ENCODE results near the gene NOL6.
"Not testable (repeated sequence)": the region's sequence is repeated elsewhere in the genome, so short reads cannot be mapped to it uniquely, and the experiment has no call there.

NOL6 gene

GRCh38 chr9:33472171-33472880, 1.4 kb downstream of the NOL6 start:
- DNase-seq = no peak

- DNase-seq = no peak
Measured at GRCh38 chr9:33471361-33471760, 2.4 kb downstream of the NOL6 start.

GRCh38 chr9:33469891-33470290, 3.8 kb downstream of the NOL6 start:
- DNase-seq = no peak

- DNase-seq = no peak
Measured at GRCh38 chr9:33468797-33469621, 4.7 kb downstream of the NOL6 start.

- no peak for DNase-seq
Measured at GRCh38 chr9:33468215-33468730, 5.5 kb downstream of the NOL6 start.

- no peak for DNase-seq
Measured at GRCh38 chr9:33467526-33467925, 6.2 kb downstream of the NOL6 start.

- no peak for DNase-seq
Measured at GRCh38 chr9:33466565-33467495, 6.9 kb downstream of the NOL6 start.

DNA sequence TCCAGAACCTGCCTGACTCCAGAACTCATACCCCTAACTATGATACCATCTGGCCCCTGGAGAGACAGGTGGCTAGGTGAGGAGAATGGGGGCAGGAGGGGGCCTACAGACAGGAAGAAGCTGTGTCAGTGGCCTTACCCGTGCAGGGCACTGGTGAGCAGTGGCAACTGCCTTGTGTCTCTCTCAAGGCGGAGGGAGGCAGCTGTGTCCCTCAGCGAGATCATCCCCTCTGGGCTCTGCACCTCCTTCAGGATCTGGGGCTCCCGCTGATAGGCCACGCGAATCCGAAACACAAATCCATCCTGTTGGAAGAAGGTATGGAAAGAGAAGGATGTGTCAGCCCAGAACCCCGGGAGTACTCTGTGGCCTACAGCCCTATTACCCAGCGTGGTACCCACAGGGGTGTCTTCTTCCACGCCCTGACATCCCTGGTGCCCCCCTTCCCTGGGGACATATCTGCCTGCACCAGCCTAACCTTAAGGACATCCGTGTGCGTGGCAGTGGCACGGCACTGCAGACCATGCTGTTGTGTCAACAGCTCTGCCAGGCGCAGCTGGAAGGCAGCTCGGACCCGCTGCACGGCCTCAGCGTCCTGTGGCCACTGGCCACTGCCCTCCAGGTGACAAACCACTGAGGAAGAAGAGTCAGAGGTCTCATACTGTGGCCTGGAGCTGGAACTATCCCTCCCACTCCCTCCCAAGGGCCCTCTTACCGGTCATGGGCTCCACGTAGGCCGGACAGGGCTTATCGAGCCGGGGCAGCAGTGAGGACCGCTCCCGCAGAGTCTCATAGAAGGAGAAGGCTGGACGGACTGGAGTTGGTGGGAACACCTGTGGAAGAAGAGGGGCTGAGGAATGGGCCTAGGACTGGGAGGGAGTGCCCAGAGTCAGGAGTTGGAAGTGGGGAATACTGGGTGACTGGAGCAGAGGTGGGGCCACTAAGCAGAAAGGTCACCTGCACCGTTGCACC, 7.8 kb downstream of the NOL6 start:
- no peak for DNase-seq

GRCh38 chr9:33465096-33465495, 8.6 kb downstream of the NOL6 start:
- DNase-seq = no peak

DNA sequence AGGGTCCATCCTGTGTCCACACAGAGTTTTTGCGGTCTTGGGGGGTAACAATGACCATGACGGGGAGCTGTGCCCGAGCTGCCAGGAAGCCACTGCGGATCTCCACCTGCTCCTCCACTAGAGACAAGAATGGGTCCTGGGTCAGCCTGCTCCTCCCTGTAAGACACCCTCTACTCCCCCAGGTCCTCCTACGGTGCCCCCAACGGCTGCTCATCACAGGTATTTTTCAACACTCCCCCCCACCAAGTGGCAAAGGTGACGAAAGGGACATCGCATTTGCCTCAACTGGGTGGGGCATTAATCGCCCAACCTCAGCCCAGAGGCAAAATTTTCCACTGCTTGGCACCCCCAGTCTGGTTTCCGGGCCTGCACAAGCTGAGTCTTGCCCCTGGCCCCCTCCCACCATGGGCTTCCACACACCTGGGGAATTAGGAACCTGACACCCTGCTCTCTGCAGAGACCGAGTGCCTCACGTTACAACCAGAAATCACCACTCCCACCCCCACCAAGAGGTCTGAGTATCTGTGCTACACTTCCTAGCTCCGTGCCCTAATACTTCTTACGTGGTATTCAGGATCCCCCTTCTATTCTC, 9.6 kb downstream of the NOL6 start:
- no peak for DNase-seq

DNA sequence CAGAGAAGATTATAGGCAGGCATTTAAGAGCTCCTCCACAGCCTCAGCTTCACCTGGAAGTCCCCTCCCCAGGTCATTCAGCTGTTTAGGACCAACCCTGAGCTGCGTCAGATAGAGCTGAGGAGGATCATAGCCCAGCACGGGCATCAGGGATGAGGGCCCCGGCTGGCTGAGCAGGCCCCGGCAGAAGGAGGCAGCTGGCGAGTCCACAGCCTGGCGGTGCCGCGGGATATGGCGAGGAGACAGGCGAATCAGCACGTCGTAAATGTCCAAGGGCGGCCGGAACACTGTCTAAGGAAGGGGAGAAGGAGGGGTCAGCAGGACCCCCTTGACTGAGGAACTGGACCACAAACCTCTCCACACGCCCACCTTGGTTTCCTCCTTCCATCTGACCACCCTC, 10.6 kb downstream of the NOL6 start:
- no peak for DNase-seq

GRCh38 chr9:33461492-33461891, 12.2 kb downstream of the NOL6 start:
- no peak for DNase-seq

GRCh38 chr9:33460854-33461253, 12.9 kb downstream of the NOL6 start:
- DNase-seq = no peak

GRCh38 chr9:33459115-33459514, 14.6 kb downstream of the NOL6 start:
- no peak for DNase-seq

DNA sequence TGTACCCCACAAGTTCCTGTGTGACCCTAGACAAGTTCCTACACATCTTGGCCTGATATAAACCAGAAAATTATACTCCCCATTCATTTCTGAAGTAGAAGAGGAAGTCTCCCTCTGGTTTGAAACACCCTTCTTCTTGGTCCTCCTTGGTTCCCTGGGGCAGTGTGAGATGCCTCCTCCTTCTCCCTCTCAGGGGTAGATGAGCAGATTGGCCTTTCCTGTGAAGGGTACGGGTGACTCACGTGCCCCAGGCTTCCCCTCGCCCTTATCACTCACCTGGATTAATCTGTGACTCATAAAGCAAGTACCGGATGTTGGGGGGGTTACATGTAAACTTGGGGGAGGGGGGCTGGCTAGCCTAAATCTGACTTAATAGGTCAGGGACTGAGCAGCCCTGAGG, 15.3 kb downstream of the NOL6 start:
- no peak for DNase-seq

DNA sequence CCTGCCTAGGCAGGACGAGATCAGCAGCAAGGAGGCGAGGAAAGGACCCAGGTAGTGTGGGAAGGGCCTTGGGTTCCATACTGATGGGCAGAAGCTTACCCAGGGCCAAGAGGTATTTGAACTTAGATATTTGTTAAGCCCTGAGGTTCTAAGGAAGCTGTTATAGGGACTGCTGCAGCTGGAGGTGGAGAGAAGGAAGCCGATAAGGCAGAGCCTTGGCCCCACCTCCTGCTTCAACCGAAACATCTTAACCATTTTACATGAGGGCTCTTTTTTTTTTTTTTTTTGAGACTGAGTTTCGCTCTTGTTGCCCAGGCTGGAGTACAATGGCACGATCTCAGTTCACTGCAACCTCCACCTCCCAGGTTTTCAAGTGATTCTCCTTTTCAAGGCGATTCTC, 17.8 kb downstream of the NOL6 start:
- no peak for DNase-seq

GRCh38 chr9:33455456-33455855, 18.3 kb downstream of the NOL6 start:
- not testable (repeated sequence) for DNase-seq

- DNase-seq = not testable (repeated sequence)
Measured at GRCh38 chr9:33454661-33455026, 19.1 kb downstream of the NOL6 start.

GRCh38 chr9:33453999-33454660, 19.6 kb downstream of the NOL6 start:
- DNase-seq = no peak

- DNase-seq = no peak
Measured at GRCh38 chr9:33453286-33453860, 20.4 kb downstream of the NOL6 start.
